ACC112 (cell line): ENCODE data around the gene SEMA4D.

Source experiments
- H2AFZ ChIP-seq: fragments of 200-600 bp; sonication (generic); one replicate; pipeline ENCODE4 v1.6.0; 2017; ENCODE audit warnings: antibody characterized with exemption, low read length; ENCODE audit not compliant: unreplicated experiment
- H3K27ac ChIP-seq: fragments of 200-600 bp; sonication (generic); 2 replicates; pipeline ENCODE4 v1.5.1; 2014; ENCODE audit warnings: low read depth, mild to moderate bottlenecking, antibody characterized with exemption, low read length, moderate library complexity
- H3K27me3 ChIP-seq: fragments of 200-600 bp; sonication (generic); 2 replicates; pipeline ENCODE4 v1.6.1; 2014; ENCODE audit warnings: mild to moderate bottlenecking, antibody characterized with exemption, low read length, moderate library complexity, mixed read lengths; ENCODE audit not compliant: insufficient read depth
- H3K36me3 ChIP-seq: fragments of 200-600 bp; sonication (generic); 2 replicates; pipeline ENCODE4 v1.6.1; 2016; ENCODE audit warnings: mild to moderate bottlenecking, antibody characterized with exemption, low read length, moderate library complexity, mixed read lengths; ENCODE audit not compliant: insufficient read depth
- H3K4me1 ChIP-seq: fragments of 200-600 bp; sonication (generic); one replicate; pipeline ENCODE4 v1.6.1; 2016; ENCODE audit warnings: low read length, mixed read lengths; ENCODE audit not compliant: insufficient read depth, unreplicated experiment, control insufficient read depth
- H3K4me3 ChIP-seq: fragments of 200-600 bp; sonication (generic); 2 replicates; pipeline ENCODE4 v1.5.1; 2014; ENCODE audit warnings: mild to moderate bottlenecking, low read depth, low read length
- H3K79me2 ChIP-seq: fragments of 200-600 bp; sonication (generic); one replicate; pipeline ENCODE4 v1.6.0; 2016; ENCODE audit warnings: low read length; ENCODE audit not compliant: control insufficient read depth, unreplicated experiment, insufficient read depth

Gene SEMA4D

GRCh38 chr9:89361031-89361430 lies 136.9 kb downstream of the SEMA4D start:
- Histone ChIP-seq H3K4me3 (no peak overlapping the region), H3K36me3 (peaks cover 16% of the 10 kb centered on the region; the same call in 1 of the 2 replicates), H3K27ac (no peak overlapping the region), H2AFZ (no peak overlapping the region), H3K27me3 (no peaks in the 10 kb centered on the region), H3K4me1 (no peaks in the 10 kb centered on the region), H3K79me2 (no peaks in the 10 kb centered on the region)

GRCh38 chr9:89360465-89360864 lies 137.4 kb downstream of the SEMA4D start:
- Histone ChIP-seq H3K36me3 (peaks cover 16% of the 10 kb centered on the region; the same call in 1 of the 2 replicates), H3K79me2 (no peaks in the 10 kb centered on the region), H3K4me1 (no peaks in the 10 kb centered on the region), H2AFZ (no peak overlapping the region), H3K4me3 (no peak overlapping the region), H3K27me3 (no peaks in the 10 kb centered on the region), H3K27ac (no peak overlapping the region)

- no peak overlapping the region for H2AFZ ChIP-seq
- H3K27ac ChIP-seq: no peak overlapping the region
- no peak overlapping the region for H3K4me3 ChIP-seq
- no peaks in the 10 kb centered on the region for H3K79me2 ChIP-seq
- no peaks in the 10 kb centered on the region for H3K4me1 ChIP-seq
- H3K27me3 ChIP-seq: no peaks in the 10 kb centered on the region
- peaks cover 20% of the 10 kb centered on the region; the same call in 1 of the 2 replicates for H3K36me3 ChIP-seq
Observed at GRCh38 chr9:89359751-89360261, 138.1 kb downstream of the SEMA4D start.

- Histone ChIP-seq H3K79me2 (no peaks in the 10 kb centered on the region), H3K36me3 (peaks cover 25% of the 10 kb centered on the region; the same call in 1 of the 2 replicates), H3K27me3 (no peaks in the 10 kb centered on the region), H2AFZ (no peak overlapping the region), H3K4me3 (no peak overlapping the region), H3K27ac (no peak overlapping the region), H3K4me1 (no peaks in the 10 kb centered on the region)
Observed at GRCh38 chr9:89358985-89359384, 138.9 kb downstream of the SEMA4D start.

- Histone ChIP-seq H2AFZ (no peak overlapping the region), H3K4me3 (no peak overlapping the region), H3K27me3 (no peaks in the 10 kb centered on the region), H3K4me1 (no peaks in the 10 kb centered on the region), H3K36me3 (peaks cover 26% of the 10 kb centered on the region; the same call in 1 of the 2 replicates), H3K27ac (no peak overlapping the region), H3K79me2 (no peaks in the 10 kb centered on the region)
Observed at GRCh38 chr9:89358376-89358916, 139.5 kb downstream of the SEMA4D start.

GRCh38 chr9:89357331-89358197 lies 140.3 kb downstream of the SEMA4D start:
- H2AFZ ChIP-seq: no peak overlapping the region
- no peaks in the 10 kb centered on the region for H3K27me3 ChIP-seq
- H3K79me2 ChIP-seq: no peaks in the 10 kb centered on the region
- H3K36me3 ChIP-seq: peaks cover 29% of the 10 kb centered on the region; the same call in 1 of the 2 replicates
- H3K4me3 ChIP-seq: no peak overlapping the region
- H3K27ac ChIP-seq: no peak overlapping the region
- H3K4me1 ChIP-seq: no peaks in the 10 kb centered on the region

- Histone ChIP-seq H3K4me3 (no peak overlapping the region), H3K27ac (no peak overlapping the region), H3K79me2 (no peaks in the 10 kb centered on the region), H3K4me1 (no peaks in the 10 kb centered on the region), H3K36me3 (peaks cover 29% of the 10 kb centered on the region; the same call in 1 of the 2 replicates), H3K27me3 (no peaks in the 10 kb centered on the region), H2AFZ (no peak overlapping the region)
Observed at GRCh38 chr9:89356782-89357181, 141.1 kb downstream of the SEMA4D start.

- no peaks in the 10 kb centered on the region for H3K27me3 ChIP-seq
- H3K27ac ChIP-seq: no peak overlapping the region
- no peaks in the 10 kb centered on the region for H3K4me1 ChIP-seq
- peaks cover 35% of the 10 kb centered on the region; the same call in 1 of the 2 replicates for H3K36me3 ChIP-seq
- no peak overlapping the region for H2AFZ ChIP-seq
- H3K4me3 ChIP-seq: no peak overlapping the region
- H3K79me2 ChIP-seq: no peaks in the 10 kb centered on the region
Observed at GRCh38 chr9:89354471-89354870, 143.4 kb downstream of the SEMA4D start.

GRCh38 chr9:89353989-89354388 lies 143.9 kb downstream of the SEMA4D start:
- H3K27ac ChIP-seq: no peak overlapping the region
- no peaks in the 10 kb centered on the region for H3K4me1 ChIP-seq
- no peak overlapping the region for H2AFZ ChIP-seq
- H3K4me3 ChIP-seq: no peak overlapping the region
- H3K79me2 ChIP-seq: no peaks in the 10 kb centered on the region
- no peaks in the 10 kb centered on the region for H3K27me3 ChIP-seq
- peaks cover 35% of the 10 kb centered on the region; the same call in 1 of the 2 replicates for H3K36me3 ChIP-seq

- H3K36me3 ChIP-seq: peaks cover 38% of the 10 kb centered on the region; the same call in 1 of the 2 replicates
- H3K27ac ChIP-seq: no peak overlapping the region
- H3K79me2 ChIP-seq: no peaks in the 10 kb centered on the region
- H3K27me3 ChIP-seq: no peaks in the 10 kb centered on the region
- no peak overlapping the region for H3K4me3 ChIP-seq
- H3K4me1 ChIP-seq: no peaks in the 10 kb centered on the region
- no peak overlapping the region for H2AFZ ChIP-seq
Observed at GRCh38 chr9:89352874-89353649, 144.9 kb downstream of the SEMA4D start.
